ENCODE measurements around the gene CKS1B. TPM values are rescaled to one million over a fixed set of nuclear protein-coding genes. Genes with fewer than 3 reads are reported as not detected.

CKS1B gene
- polyA plus RNA-seq, 2 of the 4 experiments (the other 2 are of a cell fraction), result 356 to 725 TPM

DNA sequence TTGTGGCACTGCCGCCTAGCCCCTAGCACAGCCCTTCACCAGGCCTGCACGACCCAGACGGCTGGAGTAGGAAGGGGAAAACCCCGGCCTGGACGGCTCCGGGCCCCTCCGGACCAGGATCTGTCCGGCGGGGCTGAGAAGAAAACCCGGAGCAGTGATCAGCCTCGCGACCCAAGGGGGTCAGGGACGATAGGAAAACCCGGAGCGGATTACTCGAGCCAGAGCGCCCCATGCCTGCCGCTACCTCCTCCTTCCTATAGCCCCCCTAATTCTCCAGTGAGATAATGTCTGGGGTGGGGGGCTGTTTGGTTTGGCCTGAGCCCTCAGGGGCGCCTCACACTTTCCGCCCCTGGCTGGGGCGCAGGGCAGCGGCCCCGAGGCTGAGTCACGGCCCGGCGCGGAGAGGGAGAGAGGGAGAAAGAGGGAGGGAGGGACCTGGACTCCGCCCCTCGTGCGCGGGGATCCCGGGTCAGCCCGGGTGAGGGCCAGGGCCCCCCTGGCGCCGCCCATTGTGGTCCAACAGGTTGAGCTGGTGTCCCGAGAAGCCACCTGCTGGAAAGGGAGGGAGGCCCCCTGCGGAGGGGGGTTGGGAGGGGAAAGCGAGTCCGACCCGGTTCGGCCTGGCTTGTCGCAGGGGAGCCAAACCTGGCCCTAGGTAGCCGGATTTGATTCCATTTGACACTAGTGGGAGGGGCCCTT lies 26.4 kb downstream of the CKS1B start (continued):
- TF ChIP-seq TP53 (CRISPR knock-in tag; IDR thresholded peaks at IDR 0.05) (no peak), EHMT2 (IDR thresholded peaks at IDR 0.05; ENCODE audit: low read depth) (no peak), ESRRA (IDR thresholded peaks at IDR 0.05; ENCODE audit: borderline replicate concordance, low read length) (no peak), FOXS1 (CRISPR knock-in tag; IDR thresholded peaks at IDR 0.05) (no peak), HDAC2 (IDR thresholded peaks at IDR 0.05) (no peak), RCOR1 (IDR thresholded peaks at IDR 0.05; ENCODE audit: low read depth, low read length) (no peak), JUN (IDR thresholded peaks at IDR 0.05) (peak; percentile 66 to 89), KDM5A (IDR thresholded peaks at IDR 0.05) (no peak), KDM1A (IDR thresholded peaks at IDR 0.05; ENCODE audit: low read depth) (no peak), RNF2 (IDR thresholded peaks at IDR 0.05; ENCODE audit: borderline replicate concordance, low read depth) (no peak), NR3C1 (IDR thresholded peaks at IDR 0.05) (no peak), FOSB (CRISPR knock-in tag; IDR thresholded peaks at IDR 0.05) (no peak), TFCP2L1 (CRISPR knock-in tag; IDR thresholded peaks at IDR 0.05) (peak; percentile 87), RFX5 (IDR thresholded peaks at IDR 0.05) (peak; percentile 83), ZSCAN20 (CRISPR knock-in tag; IDR thresholded peaks at IDR 0.05) (no peak), FOSL2 (IDR thresholded peaks at IDR 0.05) (peak; percentile 81), FOSL2 (CRISPR knock-in tag; IDR thresholded peaks at IDR 0.05) (peak; percentile 98), CHD2 (IDR thresholded peaks at IDR 0.05; ENCODE audit: low read length, partially characterized antibody) (no peak), EP300 (IDR thresholded peaks at IDR 0.05) (peak; percentile 22 to 51; a peak in 2 of 5 replicates), NFE2L2 (conservative IDR thresholded peaks at IDR 0.05; ENCODE audit: low read length) (no peak), ZFP36 (IDR thresholded peaks at IDR 0.05; ENCODE audit: borderline replicate concordance, partially characterized antibody) (no peak), HOXB5 (CRISPR knock-in tag; IDR thresholded peaks at IDR 0.05) (peak; percentile 57; the same call in 1 of the 2 replicates), EHF (CRISPR knock-in tag; IDR thresholded peaks at IDR 0.05) (no peak), BHLHE40 (IDR thresholded peaks at IDR 0.05; ENCODE audit: low read depth, low read length) (no peak), CHD4 (IDR thresholded peaks at IDR 0.05; ENCODE audit: borderline replicate concordance) (no peak), SMC3 (IDR thresholded peaks at IDR 0.05) (no peak; the same call in 2 of the 3 replicates), MAZ (IDR thresholded peaks at IDR 0.05; ENCODE audit: borderline replicate concordance, low read depth, low read length) (peak; percentile 94), NPAS2 (CRISPR knock-in tag; IDR thresholded peaks at IDR 0.05; ENCODE audit: borderline replicate concordance) (no peak), ZNF302 (CRISPR knock-in tag; IDR thresholded peaks at IDR 0.05) (no peak), CBX8 (IDR thresholded peaks at IDR 0.05) (no peak), RARB (CRISPR knock-in tag; IDR thresholded peaks at IDR 0.05) (no peak; the same call in 1 of the 2 replicates)
- TF ChIP-seq, protein P1, sequence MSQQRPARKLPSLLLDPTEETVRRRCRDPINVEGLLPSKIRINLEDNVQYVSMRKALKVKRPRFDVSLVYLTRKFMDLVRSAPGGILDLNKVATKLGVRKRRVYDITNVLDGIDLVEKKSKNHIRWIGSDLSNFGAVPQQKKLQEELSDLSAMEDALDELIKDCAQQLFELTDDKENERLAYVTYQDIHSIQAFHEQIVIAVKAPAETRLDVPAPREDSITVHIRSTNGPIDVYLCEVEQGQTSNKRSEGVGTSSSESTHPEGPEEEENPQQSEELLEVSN (IDR thresholded peaks at IDR 0.05; ENCODE audit: borderline replicate concordance, low read depth), result no peak; the same call in 1 of the 2 replicates
- TF ChIP-seq, protein P2, sequence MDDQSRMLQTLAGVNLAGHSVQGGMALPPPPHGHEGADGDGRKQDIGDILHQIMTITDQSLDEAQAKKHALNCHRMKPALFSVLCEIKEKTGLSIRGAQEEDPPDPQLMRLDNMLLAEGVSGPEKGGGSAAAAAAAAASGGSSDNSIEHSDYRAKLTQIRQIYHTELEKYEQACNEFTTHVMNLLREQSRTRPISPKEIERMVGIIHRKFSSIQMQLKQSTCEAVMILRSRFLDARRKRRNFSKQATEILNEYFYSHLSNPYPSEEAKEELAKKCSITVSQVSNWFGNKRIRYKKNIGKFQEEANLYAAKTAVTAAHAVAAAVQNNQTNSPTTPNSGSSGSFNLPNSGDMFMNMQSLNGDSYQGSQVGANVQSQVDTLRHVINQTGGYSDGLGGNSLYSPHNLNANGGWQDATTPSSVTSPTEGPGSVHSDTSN (IDR thresholded peaks at IDR 0.05), result peak; percentile 51
- TF ChIP-seq, protein P3, sequence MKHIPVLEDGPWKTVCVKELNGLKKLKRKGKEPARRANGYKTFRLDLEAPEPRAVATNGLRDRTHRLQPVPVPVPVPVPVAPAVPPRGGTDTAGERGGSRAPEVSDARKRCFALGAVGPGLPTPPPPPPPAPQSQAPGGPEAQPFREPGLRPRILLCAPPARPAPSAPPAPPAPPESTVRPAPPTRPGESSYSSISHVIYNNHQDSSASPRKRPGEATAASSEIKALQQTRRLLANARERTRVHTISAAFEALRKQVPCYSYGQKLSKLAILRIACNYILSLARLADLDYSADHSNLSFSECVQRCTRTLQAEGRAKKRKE (CRISPR knock-in tag; IDR thresholded peaks at IDR 0.05; ENCODE audit: low read depth), result no peak
- TF ChIP-seq, protein P4, sequence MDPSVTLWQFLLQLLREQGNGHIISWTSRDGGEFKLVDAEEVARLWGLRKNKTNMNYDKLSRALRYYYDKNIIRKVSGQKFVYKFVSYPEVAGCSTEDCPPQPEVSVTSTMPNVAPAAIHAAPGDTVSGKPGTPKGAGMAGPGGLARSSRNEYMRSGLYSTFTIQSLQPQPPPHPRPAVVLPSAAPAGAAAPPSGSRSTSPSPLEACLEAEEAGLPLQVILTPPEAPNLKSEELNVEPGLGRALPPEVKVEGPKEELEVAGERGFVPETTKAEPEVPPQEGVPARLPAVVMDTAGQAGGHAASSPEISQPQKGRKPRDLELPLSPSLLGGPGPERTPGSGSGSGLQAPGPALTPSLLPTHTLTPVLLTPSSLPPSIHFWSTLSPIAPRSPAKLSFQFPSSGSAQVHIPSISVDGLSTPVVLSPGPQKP (IDR thresholded peaks at IDR 0.05; ENCODE audit: low read depth, low read length), result no peak
- TF ChIP-seq, protein P5, sequence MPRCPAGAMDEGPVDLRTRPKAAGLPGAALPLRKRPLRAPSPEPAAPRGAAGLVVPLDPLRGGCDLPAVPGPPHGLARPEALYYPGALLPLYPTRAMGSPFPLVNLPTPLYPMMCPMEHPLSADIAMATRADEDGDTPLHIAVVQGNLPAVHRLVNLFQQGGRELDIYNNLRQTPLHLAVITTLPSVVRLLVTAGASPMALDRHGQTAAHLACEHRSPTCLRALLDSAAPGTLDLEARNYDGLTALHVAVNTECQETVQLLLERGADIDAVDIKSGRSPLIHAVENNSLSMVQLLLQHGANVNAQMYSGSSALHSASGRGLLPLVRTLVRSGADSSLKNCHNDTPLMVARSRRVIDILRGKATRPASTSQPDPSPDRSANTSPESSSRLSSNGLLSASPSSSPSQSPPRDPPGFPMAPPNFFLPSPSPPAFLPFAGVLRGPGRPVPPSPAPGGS (IDR thresholded peaks at IDR 0.05), result peak; percentile 63; the same call in 1 of the 3 replicates
- TF ChIP-seq, protein P6, sequence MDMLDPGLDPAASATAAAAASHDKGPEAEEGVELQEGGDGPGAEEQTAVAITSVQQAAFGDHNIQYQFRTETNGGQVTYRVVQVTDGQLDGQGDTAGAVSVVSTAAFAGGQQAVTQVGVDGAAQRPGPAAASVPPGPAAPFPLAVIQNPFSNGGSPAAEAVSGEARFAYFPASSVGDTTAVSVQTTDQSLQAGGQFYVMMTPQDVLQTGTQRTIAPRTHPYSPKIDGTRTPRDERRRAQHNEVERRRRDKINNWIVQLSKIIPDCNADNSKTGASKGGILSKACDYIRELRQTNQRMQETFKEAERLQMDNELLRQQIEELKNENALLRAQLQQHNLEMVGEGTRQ (IDR thresholded peaks at IDR 0.05), result no peak; the same call in 1 of the 2 replicates
- TF ChIP-seq, protein P7, sequence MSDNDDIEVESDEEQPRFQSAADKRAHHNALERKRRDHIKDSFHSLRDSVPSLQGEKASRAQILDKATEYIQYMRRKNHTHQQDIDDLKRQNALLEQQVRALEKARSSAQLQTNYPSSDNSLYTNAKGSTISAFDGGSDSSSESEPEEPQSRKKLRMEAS (IDR thresholded peaks at IDR 0.05), result peak; percentile 91
